ENCODE data around the gene OR10A7. TPM values are rescaled to one million over a fixed set of nuclear protein-coding genes. Genes with fewer than 3 reads are reported as not detected.
"Not testable (repeated sequence)": the region's sequence is repeated elsewhere in the genome, so short reads cannot be mapped to it uniquely, and the experiment has no call there.

The OR10A7 gene
- total RNA-seq = not detected

DNA sequence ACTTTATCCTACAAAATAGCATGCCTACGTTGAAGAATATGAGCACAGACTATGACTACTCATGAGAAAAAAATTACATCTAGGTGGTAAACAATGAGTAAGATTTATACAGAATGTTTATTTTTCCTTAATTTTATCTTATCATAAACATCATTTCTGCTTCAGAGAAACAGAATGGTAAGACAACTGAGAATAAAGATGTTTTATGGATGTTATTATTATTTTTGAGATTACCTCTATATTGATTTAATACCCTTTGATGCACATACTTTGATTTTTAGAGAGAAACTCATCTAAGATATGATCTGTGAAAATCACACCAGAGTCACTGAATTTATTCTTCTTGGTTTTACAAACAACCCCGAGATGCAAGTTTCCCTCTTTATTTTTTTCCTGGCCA is at the start of gene OR10A7:
Gene OR10A7 (plus strand): TSS at position 301 of the 400 bp plus-strand sequence. CDS start 0 bp downstream, at position 301.
- no peak for ATAC-seq

DNA sequence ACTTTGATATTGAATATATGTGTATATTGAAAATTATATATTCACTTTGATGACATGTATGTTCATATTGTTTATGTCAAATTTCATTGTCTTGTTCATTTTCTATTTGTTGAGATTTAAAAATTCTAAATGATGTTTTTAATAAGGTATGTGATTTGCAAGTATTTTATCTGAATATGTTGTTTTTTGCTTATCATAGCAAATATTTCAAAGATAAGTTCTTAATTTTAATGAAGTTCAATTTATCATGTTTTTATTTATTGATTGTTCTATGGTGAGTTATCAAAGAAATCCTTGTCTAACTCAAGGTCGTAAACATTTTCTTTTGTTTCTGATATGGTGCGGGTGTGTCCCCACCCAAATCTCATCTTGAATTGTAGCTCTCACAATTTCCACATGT is 49.4 kb upstream of the OR10A7 start:
- ATAC-seq = no peak

DNA sequence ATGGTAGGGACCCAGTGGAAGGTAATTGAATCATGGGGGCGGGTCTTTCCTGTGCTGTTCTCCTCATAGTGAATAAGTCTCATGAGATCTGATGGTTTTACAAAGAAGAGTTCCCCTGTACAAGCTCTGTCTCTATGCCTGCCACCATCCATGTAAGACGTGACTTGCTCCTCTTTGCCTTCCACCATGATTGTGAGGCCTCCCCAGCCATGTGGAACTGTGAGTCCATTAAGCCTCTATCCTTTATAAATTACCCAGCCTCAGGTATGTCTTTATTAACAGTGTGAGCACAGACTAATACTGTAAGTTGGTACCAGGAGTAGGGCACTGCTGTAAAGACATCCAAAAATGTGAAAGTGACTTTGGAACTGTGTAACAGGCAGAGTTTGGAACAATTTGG is 49.0 kb upstream of the OR10A7 start:
- not testable (repeated sequence) for ATAC-seq

DNA sequence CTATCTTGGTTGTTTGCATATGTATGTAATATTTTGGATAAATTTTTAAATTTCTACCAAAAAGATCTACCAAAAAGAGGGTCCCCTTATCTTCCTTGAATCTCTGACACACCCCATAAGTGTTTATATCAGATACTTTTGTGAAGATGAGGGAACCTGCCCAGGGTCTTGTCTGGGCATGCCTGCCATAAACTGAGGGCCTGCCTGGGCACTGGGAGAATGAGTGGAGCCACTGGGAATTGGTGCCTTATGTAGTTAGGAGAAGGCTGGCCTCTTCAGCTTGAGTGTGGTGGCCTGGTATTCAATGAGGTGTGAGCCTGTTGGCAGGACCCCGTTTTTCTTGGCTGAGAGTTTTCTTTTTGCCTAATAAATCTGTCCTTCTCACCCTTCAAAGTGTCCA is 48.1 kb upstream of the OR10A7 start:
- no peak for ATAC-seq

- no peak for ATAC-seq
Measured at GRCh38 chr12:55173456-55173855, 47.4 kb upstream of the OR10A7 start.

DNA sequence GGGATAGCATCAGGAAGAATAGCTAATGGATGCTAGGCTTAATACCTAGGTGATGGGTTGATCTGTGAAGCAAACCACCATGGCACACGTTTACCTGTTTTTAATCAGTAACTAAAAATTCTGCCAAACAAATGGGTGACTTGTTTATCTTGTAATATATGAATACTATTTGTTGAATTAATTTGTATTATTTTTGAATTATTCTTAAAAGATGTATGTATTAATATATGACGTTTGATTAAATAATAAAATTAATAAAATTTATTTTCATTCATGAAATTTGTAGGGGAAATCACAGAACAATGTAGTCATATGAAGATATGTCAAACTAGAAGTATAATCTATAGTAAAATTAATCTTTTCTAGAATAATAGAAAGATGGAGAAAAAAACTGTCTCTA is 32.3 kb upstream of the OR10A7 start:
- no peak for ATAC-seq

- peak; percentile 81 for ATAC-seq
Measured at GRCh38 chr12:55188974-55189556, 31.8 kb upstream of the OR10A7 start.

- ATAC-seq = no peak
Measured at GRCh38 chr12:55194382-55194781, 26.4 kb upstream of the OR10A7 start.

GRCh38 chr12:55226523-55226922 is 5.7 kb downstream of the OR10A7 start:
- no peak for ATAC-seq

DNA sequence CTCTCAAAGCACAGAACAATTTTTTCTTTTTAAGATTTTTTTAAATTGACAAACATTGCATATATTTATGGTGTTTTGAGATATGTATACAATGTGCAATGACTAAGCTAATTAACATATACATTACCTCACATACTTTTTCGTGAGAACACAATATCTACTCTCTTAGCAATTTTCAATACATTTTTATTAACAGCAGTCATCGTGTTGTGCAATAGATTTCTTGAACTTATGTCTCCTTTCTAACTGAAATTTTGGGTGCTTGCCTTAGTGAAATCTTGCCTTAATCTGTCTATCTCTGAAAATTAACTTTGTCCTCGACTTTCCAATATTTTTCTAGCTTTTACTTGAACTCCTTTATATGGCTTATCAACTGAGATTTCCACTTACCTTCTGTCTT is 6.8 kb downstream of the OR10A7 start:
- ATAC-seq = no peak

- ATAC-seq = no peak
Measured at GRCh38 chr12:55244309-55244708, 23.5 kb downstream of the OR10A7 start, which contains the start of gene OR6C74. Gene OR6C74, plus strand, starts transcription at chr12:55244609. Its CDS starts 2,679 bp downstream, at chr12:55247288.

DNA sequence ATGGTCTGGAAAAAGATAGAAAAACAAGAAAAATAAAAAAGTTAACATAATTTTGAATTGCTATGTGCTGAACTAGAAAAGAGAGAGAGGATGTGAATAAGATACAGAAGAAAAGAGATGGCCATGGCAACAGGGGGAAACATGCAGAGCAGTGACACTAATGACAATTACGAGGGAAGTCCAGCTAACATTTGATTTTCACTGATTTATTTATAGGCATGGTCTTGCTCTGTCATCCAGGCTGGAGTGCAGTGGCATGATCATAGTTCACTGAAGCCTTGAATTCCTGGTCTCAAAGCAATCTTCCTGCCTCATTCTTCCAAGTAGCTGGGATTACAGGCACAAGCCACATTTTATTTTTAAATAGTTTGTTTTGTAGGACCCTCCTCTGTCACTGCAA is 25.3 kb downstream of the OR10A7 start:
- no peak for ATAC-seq

- no peak for ATAC-seq
Measured at GRCh38 chr12:55250944-55251343, 30.1 kb downstream of the OR10A7 start.

- no peak for ATAC-seq
Measured at GRCh38 chr12:55253281-55253680, 32.5 kb downstream of the OR10A7 start.

DNA sequence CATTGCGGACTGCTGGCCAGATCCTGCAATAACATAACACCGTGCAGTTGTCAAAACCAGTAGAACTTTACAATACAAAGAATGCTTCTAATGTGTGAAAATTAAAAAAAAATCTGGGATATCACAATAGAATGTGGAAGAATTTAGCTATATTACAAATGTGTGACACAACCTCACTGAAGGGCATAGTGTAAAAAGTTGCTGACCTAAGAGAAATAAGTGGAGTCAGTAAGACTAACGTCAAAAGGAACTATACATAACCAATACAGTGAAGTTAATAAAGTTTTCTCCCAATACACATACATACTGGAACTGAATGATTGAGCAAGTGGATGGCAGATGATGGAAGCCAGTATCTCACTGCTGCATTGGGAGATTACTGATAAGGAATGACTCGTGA is 36.0 kb downstream of the OR10A7 start:
- no peak for ATAC-seq

- ATAC-seq = no peak
Measured at GRCh38 chr12:55258303-55258702, 37.5 kb downstream of the OR10A7 start.

Other genes starting within 250 kb of the OR10A7 start
- 0.68 TPM for gene TESPA1, start 236.3 kb upstream of the OR10A7 start, total RNA-seq
- gene NEUROD4, start 201.1 kb upstream of the OR10A7 start, total RNA-seq = not detected
- gene OR9K2, start 94.6 kb upstream of the OR10A7 start, total RNA-seq = not detected
- gene OR6C74, start 23.6 kb downstream of the OR10A7 start, total RNA-seq = not detected
- not detected for gene OR6C6, start 75.5 kb downstream of the OR10A7 start, total RNA-seq
- gene OR6C1, start 93.3 kb downstream of the OR10A7 start, total RNA-seq = not detected
- not detected for gene OR6C3, start 109.7 kb downstream of the OR10A7 start, total RNA-seq
- not detected for gene OR6C75, start 141.9 kb downstream of the OR10A7 start, total RNA-seq
- not detected for gene OR6C65, start 179.5 kb downstream of the OR10A7 start, total RNA-seq
- gene OR6C76, start 205.2 kb downstream of the OR10A7 start, total RNA-seq = not detected
- gene OR6C2, start 223.1 kb downstream of the OR10A7 start, total RNA-seq = 0.12 TPM
- gene OR6C70, start 249.1 kb downstream of the OR10A7 start, total RNA-seq = not detected